ENCODE measurements around the gene DUOXA2.

GRCh38 chr15:45146405-45146804 lies 32.3 kb downstream of the DUOXA2 start:
- TF ChIP-seq CTCF (IDR thresholded peaks at IDR 0.05) (no peak), POLR2A (IDR thresholded peaks at IDR 0.05) (no peak)
